Adrenal gland (tissue), 5 donors: ENCODE data around the gene CYCS.
"Not testable (repeated sequence)": the region's sequence is repeated elsewhere in the genome, so short reads cannot be mapped to it uniquely, and the experiment has no call there.

Source experiments
- POLR2A ChIP-seq, 2 donors: fragments of 450-650 bp; IDR thresholded peaks; one replicate each; pipeline ENCODE4 v1.6.1; 2017; ENCODE audit warnings: antibody characterized with exemption in 2 of 2, mild to moderate bottlenecking in 2 of 2, moderate library complexity in 1 of 2
- TF ChIP-seq, protein P1 (sequence below), 6 experiments: fragments of 450-650 bp in 4 of 6; fragments of 200-600 bp in 2 of 6; sonication (generic) in 1 of 6; IDR thresholded peaks; 1 replicate in 5 of 6; 2 replicates in 1 of 6; pipeline versions ENCODE4 v1.5.1 to v1.8.0; 2016 to 2021; ENCODE audit warnings: antibody characterized with exemption in 6 of 6, mild to moderate bottlenecking in 2 of 6, moderate library complexity in 1 of 6
- donor health status: DM: no; HTN: no; CAD: no.

DNA sequence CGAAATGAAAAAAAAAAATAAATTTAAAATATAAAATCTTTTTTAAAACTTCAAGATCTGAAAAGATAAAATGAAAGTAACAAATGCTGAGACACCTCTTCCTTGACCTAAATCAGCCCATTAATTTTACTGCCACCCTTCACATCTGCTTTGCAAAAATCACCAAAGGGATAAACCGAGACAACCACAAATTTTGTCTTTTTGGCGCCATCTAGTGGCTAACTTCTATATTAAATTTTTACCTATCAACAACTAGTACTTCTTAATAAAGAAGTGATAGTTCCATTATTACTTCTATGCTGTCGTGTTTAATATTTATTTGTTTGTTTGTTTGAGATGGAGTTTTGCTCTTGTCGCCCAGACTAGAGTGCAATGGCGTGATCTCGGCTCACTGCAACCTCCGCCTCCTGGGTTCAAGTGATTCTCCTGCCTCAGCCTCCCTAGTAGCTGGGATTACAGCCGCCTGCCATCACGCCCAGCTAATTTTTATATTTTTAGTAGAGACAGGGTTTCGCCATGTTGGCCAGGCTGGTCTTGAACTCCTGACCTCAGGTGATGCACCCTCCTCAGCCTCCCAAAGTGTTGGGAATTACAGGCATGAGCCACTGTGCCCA is 35.0 kb upstream of the CYCS start:
- TF ChIP-seq, protein P1, sequence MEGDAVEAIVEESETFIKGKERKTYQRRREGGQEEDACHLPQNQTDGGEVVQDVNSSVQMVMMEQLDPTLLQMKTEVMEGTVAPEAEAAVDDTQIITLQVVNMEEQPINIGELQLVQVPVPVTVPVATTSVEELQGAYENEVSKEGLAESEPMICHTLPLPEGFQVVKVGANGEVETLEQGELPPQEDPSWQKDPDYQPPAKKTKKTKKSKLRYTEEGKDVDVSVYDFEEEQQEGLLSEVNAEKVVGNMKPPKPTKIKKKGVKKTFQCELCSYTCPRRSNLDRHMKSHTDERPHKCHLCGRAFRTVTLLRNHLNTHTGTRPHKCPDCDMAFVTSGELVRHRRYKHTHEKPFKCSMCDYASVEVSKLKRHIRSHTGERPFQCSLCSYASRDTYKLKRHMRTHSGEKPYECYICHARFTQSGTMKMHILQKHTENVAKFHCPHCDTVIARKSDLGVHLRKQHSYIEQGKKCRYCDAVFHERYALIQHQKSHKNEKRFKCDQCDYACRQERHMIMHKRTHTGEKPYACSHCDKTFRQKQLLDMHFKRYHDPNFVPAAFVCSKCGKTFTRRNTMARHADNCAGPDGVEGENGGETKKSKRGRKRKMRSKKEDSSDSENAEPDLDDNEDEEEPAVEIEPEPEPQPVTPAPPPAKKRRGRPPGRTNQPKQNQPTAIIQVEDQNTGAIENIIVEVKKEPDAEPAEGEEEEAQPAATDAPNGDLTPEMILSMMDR (IDR thresholded peaks at IDR 0.05): peak; percentile 16 to 74 (median 40)
- TF ChIP-seq POLR2A (IDR thresholded peaks at IDR 0.05): not testable (repeated sequence)
